Lung (tissue), 12 donors: ENCODE results near the gene NFKBIL1. TPM values are rescaled to one million over a fixed set of nuclear protein-coding genes. Genes with fewer than 3 reads are reported as not detected.

Source experiments
- ATAC-seq: fragments of 200-7000 bp; cut with Tn5 transposase; one replicate; pipeline ENCODE4 v1.9.1; 2020; ENCODE audit warnings: moderate number of reproducible peaks; ENCODE audit not compliant: insufficient read depth, low FRiP score
- DNase-seq, 3 donors: peaks; one replicate each; pipeline ENCODE4 v3.0.0-alpha.2; 2013 to 2017
- H3K27ac ChIP-seq, 2 donors: one replicate each; pipeline ENCODE4 v1.5.1; 2013; ENCODE audit warnings: mild to moderate bottlenecking in 2 of 2, moderate library complexity in 2 of 2, control low read depth in 1 of 2, inconsistent platforms in 1 of 2, low read depth in 1 of 2, low read length in 1 of 2
- H3K27me3 ChIP-seq, 3 donors: one replicate each; pipeline ENCODE4 v1.5.1; 2013; ENCODE audit warnings: low read length in 2 of 3; ENCODE audit not compliant: control insufficient read depth in 3 of 3, insufficient read depth in 3 of 3
- H3K36me3 ChIP-seq, 4 donors: one replicate each; pipeline ENCODE4 v1.5.1; 2013; ENCODE audit warnings: low read length in 4 of 4, mild to moderate bottlenecking in 1 of 4, moderate library complexity in 1 of 4; ENCODE audit not compliant: control insufficient read depth in 4 of 4, insufficient read depth in 4 of 4
- H3K4me1 ChIP-seq, 5 donors: one replicate each; pipeline ENCODE4 v1.5.1; 2013; ENCODE audit warnings: low read length in 5 of 5, mild to moderate bottlenecking in 2 of 5, moderate library complexity in 1 of 5; ENCODE audit not compliant: control insufficient read depth in 5 of 5, insufficient read depth in 5 of 5
- H3K4me3 ChIP-seq: one replicate; pipeline ENCODE4 v1.5.1; 2013; ENCODE audit warnings: mild to moderate bottlenecking, control low read depth, moderate library complexity
- H3K9ac ChIP-seq, 2 donors: one replicate each; pipeline ENCODE4 v1.5.1; 2013; ENCODE audit warnings: low read length in 2 of 2, control low read depth in 1 of 2; ENCODE audit not compliant: insufficient read depth in 1 of 2
- H3K9me3 ChIP-seq, 4 donors: one replicate each; pipeline ENCODE4 v1.5.1; 2013; ENCODE audit warnings: low read length in 3 of 4, mild to moderate bottlenecking in 1 of 4, moderate library complexity in 1 of 4; ENCODE audit not compliant: control insufficient read depth in 4 of 4, insufficient read depth in 3 of 4
- WGBS, 2 donors: extraction: QIAGEN DNeasy Blood & Tissue Kit; methylation state at CpG; one replicate each; pipeline ENCODE4 v1.1.7; 2013; 5-methylcytosine and 5-hydroxymethylcytosine counted together
- polyA plus RNA-seq, 2 donors: library from polyadenylated mRNA; stranded (reverse); fragments of 200-250 nt; gene quantifications; one replicate each; pipeline ENCODE4 v1.2.1, GENCODE V29; 2013
- total RNA-seq, 2 donors: library from RNA; depleted of rRNA in 1 of 2; stranded (reverse); fragments of >200 nt in 1 of 2; gene quantifications; one replicate each; pipeline ENCODE4 v1.2.1, GENCODE V29; 2014 to 2021
- TF ChIP-seq, protein P1 (sequence below): IDR thresholded peaks from 2 replicates; pipeline ENCODE4 v1.5.1; 2012; ENCODE audit warnings: mild to moderate bottlenecking; ENCODE audit errors: control extremely low read depth, extremely low read depth
- donor health status: control.
- donor health status: control.
- donor health status: Bipolar disorder and iron deficiency.
- donor health status: healthy.
- donor health status: DM: yes; HTN: yes; CAD: no.

NFKBIL1 gene
- total and polyA plus RNA-seq, 4 donors = 13.5 to 32.2 (median 19.0) TPM

GRCh38 chr6:31558318-31558625, 10.9 kb downstream of the NFKBIL1 start:
- DNase-seq = no peak
- H3K36me3 ChIP-seq = peaks cover 6 to 20% (median 14%) of the 10 kb centered on the region in 4 donors
- H3K9ac ChIP-seq = no peak overlapping the region
- H3K4me3 ChIP-seq = no peak overlapping the region
- TF ChIP-seq, protein P1, sequence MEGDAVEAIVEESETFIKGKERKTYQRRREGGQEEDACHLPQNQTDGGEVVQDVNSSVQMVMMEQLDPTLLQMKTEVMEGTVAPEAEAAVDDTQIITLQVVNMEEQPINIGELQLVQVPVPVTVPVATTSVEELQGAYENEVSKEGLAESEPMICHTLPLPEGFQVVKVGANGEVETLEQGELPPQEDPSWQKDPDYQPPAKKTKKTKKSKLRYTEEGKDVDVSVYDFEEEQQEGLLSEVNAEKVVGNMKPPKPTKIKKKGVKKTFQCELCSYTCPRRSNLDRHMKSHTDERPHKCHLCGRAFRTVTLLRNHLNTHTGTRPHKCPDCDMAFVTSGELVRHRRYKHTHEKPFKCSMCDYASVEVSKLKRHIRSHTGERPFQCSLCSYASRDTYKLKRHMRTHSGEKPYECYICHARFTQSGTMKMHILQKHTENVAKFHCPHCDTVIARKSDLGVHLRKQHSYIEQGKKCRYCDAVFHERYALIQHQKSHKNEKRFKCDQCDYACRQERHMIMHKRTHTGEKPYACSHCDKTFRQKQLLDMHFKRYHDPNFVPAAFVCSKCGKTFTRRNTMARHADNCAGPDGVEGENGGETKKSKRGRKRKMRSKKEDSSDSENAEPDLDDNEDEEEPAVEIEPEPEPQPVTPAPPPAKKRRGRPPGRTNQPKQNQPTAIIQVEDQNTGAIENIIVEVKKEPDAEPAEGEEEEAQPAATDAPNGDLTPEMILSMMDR = no peak
- no peaks in the 10 kb centered on the region for H3K9me3 ChIP-seq
- WGBS, 2 donors = 70 to 75% methylated on average over 6 to 8 of the region's 8 CpGs
- H3K27ac ChIP-seq = peak overlapping the region in 1 of 2 donors; percentile 87
- no peak for ATAC-seq
- no peaks in the 10 kb centered on the region for H3K27me3 ChIP-seq
- H3K4me1 ChIP-seq = peaks cover 0 to 27% (median 0%) of the 10 kb centered on the region in 5 donors

DNA sequence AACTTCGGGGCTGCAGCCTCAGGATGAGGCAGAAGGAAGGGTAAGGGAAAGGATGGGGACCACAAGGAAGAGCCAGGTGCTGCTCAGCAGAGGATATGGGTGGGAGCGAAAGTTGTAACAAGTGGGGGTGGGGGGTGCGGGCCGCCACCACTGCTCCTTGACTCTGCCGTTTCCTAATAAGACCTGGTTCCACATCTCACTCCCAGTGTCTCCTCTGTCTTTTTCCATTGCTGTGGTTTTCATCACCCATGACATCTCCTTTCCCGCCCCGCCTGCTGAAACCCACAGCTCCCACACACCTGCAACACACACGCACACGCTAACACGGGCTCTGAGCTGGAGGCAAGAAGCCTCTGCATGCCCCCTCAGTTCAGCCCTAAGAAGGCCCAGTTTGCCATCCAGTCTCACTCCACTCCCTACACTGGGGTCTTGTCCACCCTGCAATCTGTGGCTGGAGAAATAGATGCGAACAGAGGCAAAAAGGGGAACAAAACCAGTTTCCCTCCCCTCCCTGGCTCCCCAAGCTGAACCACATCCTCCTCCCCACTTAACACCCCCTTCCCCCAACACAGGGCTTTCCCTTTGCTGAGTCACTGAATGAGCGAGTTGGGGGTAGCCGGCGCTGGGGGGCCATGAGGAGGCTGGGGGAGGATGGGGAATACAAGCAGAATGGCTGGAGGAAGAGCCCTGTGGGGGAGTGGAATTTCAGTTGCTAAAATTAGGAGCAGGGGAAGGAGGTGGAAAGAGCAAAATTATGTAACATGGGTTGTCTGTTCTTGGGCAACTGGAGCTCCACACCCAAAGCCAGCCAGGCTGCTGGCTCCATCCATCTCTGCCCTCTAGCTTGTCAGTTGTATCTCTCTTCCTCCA, 11.5 kb downstream of the NFKBIL1 start:
- H3K9me3 ChIP-seq = no peaks in the 10 kb centered on the region
- H3K36me3 ChIP-seq = peaks cover 6 to 20% (median 13%) of the 10 kb centered on the region in 4 donors
- peak overlapping the region; percentile 24 to 87 for H3K27ac ChIP-seq
- ATAC-seq (peak; percentile 36), DNase-seq (peak in 1 of 3 donors; percentile 17)
- H3K4me1 ChIP-seq = peaks cover 0 to 27% (median 0%) of the 10 kb centered on the region in 5 donors
- no peak overlapping the region for H3K9ac ChIP-seq
- H3K4me3 ChIP-seq = no peak overlapping the region
- no peaks in the 10 kb centered on the region for H3K27me3 ChIP-seq
- 37 to 58% methylated on average over 14 of the region's 14 CpGs for WGBS, 2 donors
- TF ChIP-seq, protein P1 = no peak

DNA sequence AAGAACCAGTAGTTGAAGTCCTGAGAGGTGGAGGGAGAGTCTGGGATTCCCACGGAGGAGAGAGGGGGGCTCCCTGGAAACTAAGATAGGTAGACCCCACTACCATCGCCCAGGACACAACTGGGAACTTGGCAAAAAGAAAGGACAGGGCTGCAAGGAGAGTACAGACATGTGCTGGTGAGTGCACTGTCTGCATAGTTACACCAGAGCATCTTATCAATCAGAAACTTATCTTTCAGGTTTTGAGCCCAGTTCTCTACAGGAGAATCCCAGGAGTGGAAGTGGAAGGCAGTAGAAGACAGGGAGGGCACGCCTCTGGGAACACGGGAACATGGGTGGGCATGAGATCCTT, 12.2 kb downstream of the NFKBIL1 start:
- Histone ChIP-seq H3K9me3 (no peaks in the 10 kb centered on the region), H3K27ac (peak overlapping the region; percentile 24 to 87), H3K9ac (no peak overlapping the region), H3K36me3 (peaks cover 6 to 18% (median 11%) of the 10 kb centered on the region in 4 donors), H3K4me3 (no peak overlapping the region), H3K27me3 (no peaks in the 10 kb centered on the region), H3K4me1 (peaks cover 0 to 27% (median 0%) of the 10 kb centered on the region in 5 donors)
- ATAC-seq (no peak), DNase-seq (no peak)
- TF ChIP-seq, protein P1 = no peak
- WGBS, 2 donors = 45 to 50% methylated on average over 4 of the region's 4 CpGs
